GM19025 (cell line): ENCODE measurements around the gene MBNL2.

ENCODE experiments used
- ATAC-seq: cut with Tn5 transposase; IDR thresholded peaks from one replicate; pipeline ENCODE4 v1.9.1; 2021; ENCODE audit warnings: mild to moderate bottlenecking, low read depth, moderate library complexity; ENCODE audit not compliant: unreplicated experiment

Gene MBNL2

GRCh38 chr13:97289514-97290298 is 67.6 kb downstream of the MBNL2 start:
- ATAC-seq: no peak

GRCh38 chr13:97295283-97296182 is 73.4 kb downstream of the MBNL2 start:
- no peak for ATAC-seq

GRCh38 chr13:97296740-97297139 is 74.6 kb downstream of the MBNL2 start:
- ATAC-seq: no peak

GRCh38 chr13:97298816-97299215 is 76.7 kb downstream of the MBNL2 start:
- ATAC-seq: no peak

- no peak for ATAC-seq
These were observed 78.7 kb downstream of the MBNL2 start for GRCh38 chr13:97300871-97301270.

- no peak for ATAC-seq
These were observed 79.4 kb downstream of the MBNL2 start for GRCh38 chr13:97301382-97302095.

GRCh38 chr13:97302611-97303010 is 80.5 kb downstream of the MBNL2 start:
- ATAC-seq: no peak

GRCh38 chr13:97306106-97306505 is 84.0 kb downstream of the MBNL2 start:
- ATAC-seq: no peak

GRCh38 chr13:97306645-97307044 is 84.5 kb downstream of the MBNL2 start:
- ATAC-seq: no peak

GRCh38 chr13:97307118-97307881 is 85.2 kb downstream of the MBNL2 start:
- no peak for ATAC-seq

GRCh38 chr13:97307882-97308624 is 85.9 kb downstream of the MBNL2 start:
- no peak for ATAC-seq

- ATAC-seq: no peak
These were observed 86.7 kb downstream of the MBNL2 start for GRCh38 chr13:97308735-97309429.

GRCh38 chr13:97310809-97311436 is 88.8 kb downstream of the MBNL2 start:
- ATAC-seq: no peak

GRCh38 chr13:97311956-97312355 is 89.8 kb downstream of the MBNL2 start:
- ATAC-seq: no peak

- no peak for ATAC-seq
These were observed 91.6 kb downstream of the MBNL2 start for GRCh38 chr13:97313551-97314260.

GRCh38 chr13:97316390-97316789 is 94.3 kb downstream of the MBNL2 start:
- ATAC-seq: no peak

- no peak for ATAC-seq
These were observed 95.8 kb downstream of the MBNL2 start for GRCh38 chr13:97317933-97318332.

GRCh38 chr13:97318532-97318931 is 96.4 kb downstream of the MBNL2 start:
- no peak for ATAC-seq
